Measurements from ENCODE around the gene ARHGEF28. TPM values are rescaled to one million over a fixed set of nuclear protein-coding genes. Genes with fewer than 3 reads are reported as not detected.

ARHGEF28 gene
- total RNA-seq, 1 experiment from 2014 or later = 0.57 TPM

GRCh38 chr5:73906277-73906676 lies 280.3 kb downstream of the ARHGEF28 start:
- Histone ChIP-seq H4K20me1 (ENCODE audit: control insufficient read depth, insufficient read depth, insufficient read length) (no peaks in the 10 kb centered on the region), H2BK15ac (ENCODE audit: low read depth, low read length) (no peak overlapping the region), H3K18ac (ENCODE audit: insufficient read length, low read depth, low read length) (no peak overlapping the region), H3K79me1 (ENCODE audit: insufficient read depth, low read depth, low read length, poor library complexity, severe bottlenecking) (no peaks in the 10 kb centered on the region), H2BK20ac (ENCODE audit: low read depth, low read length, poor library complexity, severe bottlenecking) (no peak overlapping the region), H2AFZ (ENCODE audit: low read length) (no peak overlapping the region), H2AK5ac (ENCODE audit: insufficient read length, low read length) (no peak overlapping the region), H3T11ph (ENCODE audit: low read length) (no peak overlapping the region), H3K56ac (ENCODE audit: insufficient read length, low read depth, low read length) (no peak overlapping the region), H4K91ac (ENCODE audit: insufficient read length, low read depth, low read length) (no peak overlapping the region), H4K5ac (ENCODE audit: insufficient read length, low read depth, low read length) (no peak overlapping the region), H3K4me2 (ENCODE audit: insufficient read depth, insufficient read length, low read length) (no peak overlapping the region), H2BK5ac (ENCODE audit: insufficient read length, low read length) (no peak overlapping the region), H2BK12ac (ENCODE audit: insufficient read length, low read depth, low read length) (no peak overlapping the region), H3K4me1 (ENCODE audit: insufficient read depth, low read length) (no peaks in the 10 kb centered on the region), H3K79me2 (ENCODE audit: insufficient read depth, low read length) (no peaks in the 10 kb centered on the region), H3K27me3 (ENCODE audit: insufficient read depth, low read length) (no peaks in the 10 kb centered on the region), H3K9ac (ENCODE audit: extremely low read depth, insufficient read length, low read length) (no peak overlapping the region), H3K27ac (ENCODE audit: insufficient read length, low read depth, low read length) (no peak overlapping the region), H3K14ac (ENCODE audit: insufficient read depth, low read length) (no peak overlapping the region), H4K8ac (replicated peaks; ENCODE audit: insufficient read length, low read depth, low read length) (no peak overlapping the region), H3K4ac (ENCODE audit: low read depth, low read length) (no peak overlapping the region), H3K9me3 (ENCODE audit: control insufficient read depth, low read depth, low read length) (no peaks in the 10 kb centered on the region), H2BK120ac (ENCODE audit: low read depth, low read length, poor library complexity, severe bottlenecking) (no peak overlapping the region), H3K23me2 (ENCODE audit: insufficient read length, low read depth, low read length, poor library complexity, severe bottlenecking) (no peaks in the 10 kb centered on the region), H3K23ac (ENCODE audit: insufficient read length, low read depth, low read length) (no peak overlapping the region)
- DNase-seq = no peak
- Mint-ChIP-seq H3K4me3 (no peak overlapping the region), H3K27me3 (ENCODE audit: low read depth) (no peaks in the 10 kb centered on the region), H3K27ac (no peak overlapping the region), H3K9me3 (peaks cover 3 to 10% of the 10 kb centered on the region in 2 experiments; a peak in 3 of 5 replicates), H3K36me3 (ENCODE audit: insufficient read depth in 1 of 3, low read depth in 3 of 3) (no peaks in the 10 kb centered on the region), H3K4me1 (no peaks in the 10 kb centered on the region)
- TF ChIP-seq CTCF (conservative IDR thresholded peaks at IDR 0.05) = no peak
- no CpG with 5 or more reads among the region's 3 CpGs for WGBS (ENCODE audit: extremely low coverage, insufficient read length, low lambda C conversion rate)
